Keratinocyte (primary cell): ENCODE results near the gene SIRT7. TPM values are rescaled to one million over a fixed set of nuclear protein-coding genes. Genes with fewer than 3 reads are reported as not detected.
A peak's percentile ranks its signal among the peaks of the same experiment; 100 is the strongest.

Experiments used
- DNase-seq: peaks from one replicate; pipeline ENCODE4 v3.0.0-alpha.2; 2011; ENCODE audit warnings: low read depth, missing footprints, low spot score
- FAIRE-seq: peaks from 2 replicates; lab custom pipeline; 2011; peaks lifted over from hg19 to GRCh38; lab: Jason Lieb, UNC
- H2AFZ ChIP-seq: 2 replicates; pipeline ENCODE4 v1.6.0; 2012; ENCODE audit warnings: low read length, control low read depth, inconsistent platforms; ENCODE audit not compliant: control insufficient read depth
- H3K27ac ChIP-seq: 2 replicates; pipeline ENCODE4 v1.5.1; 2011; ENCODE audit warnings: low read length; ENCODE audit not compliant: control insufficient read depth, insufficient read depth
- H3K27me3 ChIP-seq: 3 replicates; pipeline ENCODE4 v1.6.0; 2011; ENCODE audit warnings: low read length; ENCODE audit not compliant: control insufficient read depth, insufficient read depth; ENCODE audit errors: extremely low read depth
- H3K36me3 ChIP-seq, 2 experiments: 2 replicates in 1 of 2; 3 replicates in 1 of 2; pipeline ENCODE4 v1.5.1; 2011; ENCODE audit warnings: low read length in 2 of 2, mild to moderate bottlenecking in 1 of 2; ENCODE audit not compliant: control insufficient read depth in 2 of 2, insufficient read depth in 2 of 2; ENCODE audit errors: extremely low read depth in 1 of 2
- H3K4me1 ChIP-seq: 3 replicates; pipeline ENCODE4 v1.5.1; 2011; ENCODE audit warnings: low read length; ENCODE audit not compliant: control insufficient read depth, insufficient read depth; ENCODE audit errors: extremely low read depth
- H3K4me2 ChIP-seq: 3 replicates; pipeline ENCODE4 v1.6.0; 2011; ENCODE audit warnings: low read depth, low read length; ENCODE audit not compliant: control insufficient read depth, insufficient read depth; ENCODE audit errors: extremely low read depth
- H3K4me3 ChIP-seq, 3 experiments: fragments of 200-600 bp in 1 of 3; sonication (generic) in 1 of 3; 2 replicates in 2 of 3; 3 replicates in 1 of 3; pipeline ENCODE4 v1.5.1; 2011 to 2016; ENCODE audit warnings: low read length in 3 of 3, mild to moderate bottlenecking in 3 of 3, control low read depth in 2 of 3, inconsistent platforms in 1 of 3, low read depth in 1 of 3, mixed read lengths in 1 of 3, mixed run types in 1 of 3, moderate library complexity in 1 of 3; ENCODE audit not compliant: control insufficient read depth in 2 of 3, insufficient read depth in 2 of 3; ENCODE audit errors: extremely low read depth in 1 of 3
- H3K79me2 ChIP-seq: 2 replicates; pipeline ENCODE4 v1.6.0; 2012; ENCODE audit warnings: low read length; ENCODE audit not compliant: control insufficient read depth, insufficient read depth
- H3K9ac ChIP-seq: 3 replicates; pipeline ENCODE4 v1.6.0; 2011; ENCODE audit warnings: low read length; ENCODE audit not compliant: control insufficient read depth, insufficient read depth; ENCODE audit errors: extremely low read depth
- H3K9me1 ChIP-seq: 3 replicates; pipeline ENCODE4 v1.6.0; 2011; ENCODE audit warnings: low read length; ENCODE audit not compliant: control insufficient read depth, insufficient read depth; ENCODE audit errors: extremely low read depth
- H3K9me3 ChIP-seq: 2 replicates; pipeline ENCODE4 v1.5.1; 2012; ENCODE audit warnings: low read depth, low read length; ENCODE audit not compliant: control insufficient read depth
- H4K20me1 ChIP-seq: 3 replicates; pipeline ENCODE4 v1.6.0; 2011; ENCODE audit warnings: low read length; ENCODE audit not compliant: control insufficient read depth, insufficient read depth; ENCODE audit errors: extremely low read depth
- CTCF ChIP-seq, 3 experiments: IDR thresholded peaks in 1 of 3; conservative IDR thresholded peaks in 1 of 3; optimal IDR thresholded peaks in 1 of 3; 2 replicates in 2 of 3; 3 replicates in 1 of 3; pipeline versions ENCODE3 to v1.5.1; 2011; ENCODE audit warnings: low read length in 3 of 3, mild to moderate bottlenecking in 3 of 3, moderate library complexity in 2 of 3, control low read depth in 1 of 3, inconsistent platforms in 1 of 3; ENCODE audit not compliant: insufficient read depth in 2 of 3; ENCODE audit errors: extremely low read depth in 1 of 3
- EZH2 ChIP-seq: IDR thresholded peaks from one replicate; pipeline ENCODE4 v1.6.1; 2012; ENCODE audit warnings: inconsistent platforms, mild to moderate bottlenecking, low read length, moderate library complexity
- dilution Hi-C: fragments of 300-500 bp; cut with MboI; formaldehyde crosslinking; loops from one replicate; pipeline ENCODE4 v1.7.0; 2020; ENCODE audit warnings: low sequenced_read_pairs; ENCODE audit not compliant: extremely low pct_ligation_motif_present
- polyA plus RNA-seq, 5 experiments: library from polyadenylated mRNA; depleted of rRNA in 3 of 5; stranded (reverse) in 3 of 5; stranded (forward) in 1 of 5; unstranded in 1 of 5; fragments of >200 nt; gene quantifications; 1 replicate in 1 of 5; 2 replicates in 3 of 5; 3 replicates in 1 of 5; pipeline versions ENCODE4 v1.2.1 to v1.2.3, GENCODE V29; 2011 to 2012; ENCODE audit warnings: missing spikeins in 2 of 5, low read depth in 1 of 5, low replicate concordance in 1 of 5

SIRT7 gene
- polyA plus RNA-seq, 1 donor (not counting 4 experiments of a cell fraction or from before 2014, with no cell fraction given): 6.9 TPM

- TF ChIP-seq CTCF (optimal IDR thresholded peaks at IDR 0.05 in 1 of 3, IDR thresholded peaks at IDR 0.05 in 1 of 3, conservative IDR thresholded peaks at IDR 0.05 in 1 of 3; ENCODE audit: extremely low read depth in 1 of 3, insufficient read depth in 2 of 3, low read length in 3 of 3) (peak in 1 of 3 experiments; percentile 7), EZH2 (no peak)
- Histone ChIP-seq H3K4me2 (no peak within 1 kb of the TSS), H3K9ac (no peak within 1 kb of the TSS), H3K27ac (no peak within 1 kb of the TSS), H3K27me3 (peaks cover 84% of the 10 kb centered on the region), H2AFZ (no peak within 1 kb of the TSS), H3K79me2 (no peaks in the 10 kb centered on the region), H3K9me3 (no peaks in the 10 kb centered on the region), H3K9me1 (no peaks in the 10 kb centered on the region), H3K4me3 (no peak within 1 kb of the TSS), H4K20me1 (no peaks in the 10 kb centered on the region), H3K36me3 (no peaks in the 10 kb centered on the region), H3K4me1 (no peaks in the 10 kb centered on the region)
- dilution Hi-C loops: no loop called here
- DNase-seq (no peak), FAIRE-seq (no peak)
Measured at GRCh38 chr17:81961087-81961511, 43.1 kb upstream of the SIRT7 start, which contains the start of gene NOTUM. Gene NOTUM (minus strand): TSS chr17:81961187. CDS start chr17:81960909, 278 bp downstream.

GRCh38 chr17:81960130-81960958 lies 42.4 kb upstream of the SIRT7 start:
- H3K27ac ChIP-seq: no peak overlapping the region
- H4K20me1 ChIP-seq: no peaks in the 10 kb centered on the region
- H2AFZ ChIP-seq: no peak overlapping the region
- TF ChIP-seq CTCF (optimal IDR thresholded peaks at IDR 0.05 in 1 of 3, IDR thresholded peaks at IDR 0.05 in 1 of 3, conservative IDR thresholded peaks at IDR 0.05 in 1 of 3; ENCODE audit: extremely low read depth in 1 of 3, insufficient read depth in 2 of 3, low read length in 3 of 3) (no peak), EZH2 (peak; percentile 98)
- H3K4me1 ChIP-seq: no peaks in the 10 kb centered on the region
- FAIRE-seq (no peak), DNase-seq (no peak)
- H3K9me3 ChIP-seq: no peaks in the 10 kb centered on the region
- H3K9ac ChIP-seq: no peak overlapping the region
- H3K9me1 ChIP-seq: no peaks in the 10 kb centered on the region
- no peak overlapping the region for H3K4me3 ChIP-seq
- no peak overlapping the region for H3K4me2 ChIP-seq
- peaks cover 78% of the 10 kb centered on the region for H3K27me3 ChIP-seq
- H3K36me3 ChIP-seq: no peaks in the 10 kb centered on the region
- dilution Hi-C loops: no loop called here
- no peaks in the 10 kb centered on the region for H3K79me2 ChIP-seq
